ENCODE data around the gene NECAB3.

DNA sequence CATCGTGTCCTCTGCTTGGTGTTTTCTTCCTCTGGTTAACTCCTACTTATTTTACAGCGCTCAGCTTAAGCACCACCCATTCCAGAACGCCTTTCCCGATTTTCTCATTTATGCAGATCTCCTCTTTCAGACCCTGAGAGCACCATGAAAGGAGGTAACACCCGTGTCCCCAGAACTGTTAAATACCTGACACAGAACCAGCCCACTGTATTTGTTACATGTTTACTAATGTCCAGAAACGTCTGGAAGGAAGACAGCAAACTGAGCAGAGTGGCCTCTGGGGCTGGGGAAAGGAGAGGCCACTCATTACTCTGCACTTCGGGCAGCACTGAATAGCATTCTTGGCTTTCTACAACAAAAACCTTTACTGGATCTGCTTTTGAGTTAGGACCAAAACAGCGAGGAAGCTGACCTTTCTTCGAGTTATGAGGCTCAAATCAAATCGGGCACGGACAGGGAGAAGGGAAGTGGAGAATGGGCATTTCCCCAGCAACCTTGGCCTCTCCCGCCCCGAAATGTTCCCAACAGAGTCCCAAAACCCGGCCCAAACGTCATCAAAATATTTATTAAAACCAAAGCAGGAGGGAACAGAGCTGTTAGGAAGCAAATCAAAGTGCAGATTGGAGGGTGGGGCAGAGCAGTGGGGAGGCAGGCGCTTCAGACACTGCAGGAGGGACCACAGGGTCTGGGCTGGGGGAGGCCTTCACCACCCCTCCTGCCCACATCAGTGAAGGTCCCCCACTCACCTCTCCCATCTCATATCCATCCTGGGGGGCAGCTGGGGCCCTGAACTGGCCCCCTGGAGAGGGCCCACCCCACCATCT, 1.1 kb upstream of the NECAB3 start:
- TF ChIP-seq, protein P1, sequence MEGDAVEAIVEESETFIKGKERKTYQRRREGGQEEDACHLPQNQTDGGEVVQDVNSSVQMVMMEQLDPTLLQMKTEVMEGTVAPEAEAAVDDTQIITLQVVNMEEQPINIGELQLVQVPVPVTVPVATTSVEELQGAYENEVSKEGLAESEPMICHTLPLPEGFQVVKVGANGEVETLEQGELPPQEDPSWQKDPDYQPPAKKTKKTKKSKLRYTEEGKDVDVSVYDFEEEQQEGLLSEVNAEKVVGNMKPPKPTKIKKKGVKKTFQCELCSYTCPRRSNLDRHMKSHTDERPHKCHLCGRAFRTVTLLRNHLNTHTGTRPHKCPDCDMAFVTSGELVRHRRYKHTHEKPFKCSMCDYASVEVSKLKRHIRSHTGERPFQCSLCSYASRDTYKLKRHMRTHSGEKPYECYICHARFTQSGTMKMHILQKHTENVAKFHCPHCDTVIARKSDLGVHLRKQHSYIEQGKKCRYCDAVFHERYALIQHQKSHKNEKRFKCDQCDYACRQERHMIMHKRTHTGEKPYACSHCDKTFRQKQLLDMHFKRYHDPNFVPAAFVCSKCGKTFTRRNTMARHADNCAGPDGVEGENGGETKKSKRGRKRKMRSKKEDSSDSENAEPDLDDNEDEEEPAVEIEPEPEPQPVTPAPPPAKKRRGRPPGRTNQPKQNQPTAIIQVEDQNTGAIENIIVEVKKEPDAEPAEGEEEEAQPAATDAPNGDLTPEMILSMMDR (IDR thresholded peaks at IDR 0.05; ENCODE audit: insufficient read depth, low read length): no peak
- no peak for TF ChIP-seq GABPA (IDR thresholded peaks at IDR 0.05; ENCODE audit: low read depth)
- TF ChIP-seq POLR2AphosphoS5 (IDR thresholded peaks at IDR 0.05; ENCODE audit: low read depth): 0 out of 2 replicates have a peak, but pooled peaks have one; percentile 7
- TF ChIP-seq, protein P2, sequence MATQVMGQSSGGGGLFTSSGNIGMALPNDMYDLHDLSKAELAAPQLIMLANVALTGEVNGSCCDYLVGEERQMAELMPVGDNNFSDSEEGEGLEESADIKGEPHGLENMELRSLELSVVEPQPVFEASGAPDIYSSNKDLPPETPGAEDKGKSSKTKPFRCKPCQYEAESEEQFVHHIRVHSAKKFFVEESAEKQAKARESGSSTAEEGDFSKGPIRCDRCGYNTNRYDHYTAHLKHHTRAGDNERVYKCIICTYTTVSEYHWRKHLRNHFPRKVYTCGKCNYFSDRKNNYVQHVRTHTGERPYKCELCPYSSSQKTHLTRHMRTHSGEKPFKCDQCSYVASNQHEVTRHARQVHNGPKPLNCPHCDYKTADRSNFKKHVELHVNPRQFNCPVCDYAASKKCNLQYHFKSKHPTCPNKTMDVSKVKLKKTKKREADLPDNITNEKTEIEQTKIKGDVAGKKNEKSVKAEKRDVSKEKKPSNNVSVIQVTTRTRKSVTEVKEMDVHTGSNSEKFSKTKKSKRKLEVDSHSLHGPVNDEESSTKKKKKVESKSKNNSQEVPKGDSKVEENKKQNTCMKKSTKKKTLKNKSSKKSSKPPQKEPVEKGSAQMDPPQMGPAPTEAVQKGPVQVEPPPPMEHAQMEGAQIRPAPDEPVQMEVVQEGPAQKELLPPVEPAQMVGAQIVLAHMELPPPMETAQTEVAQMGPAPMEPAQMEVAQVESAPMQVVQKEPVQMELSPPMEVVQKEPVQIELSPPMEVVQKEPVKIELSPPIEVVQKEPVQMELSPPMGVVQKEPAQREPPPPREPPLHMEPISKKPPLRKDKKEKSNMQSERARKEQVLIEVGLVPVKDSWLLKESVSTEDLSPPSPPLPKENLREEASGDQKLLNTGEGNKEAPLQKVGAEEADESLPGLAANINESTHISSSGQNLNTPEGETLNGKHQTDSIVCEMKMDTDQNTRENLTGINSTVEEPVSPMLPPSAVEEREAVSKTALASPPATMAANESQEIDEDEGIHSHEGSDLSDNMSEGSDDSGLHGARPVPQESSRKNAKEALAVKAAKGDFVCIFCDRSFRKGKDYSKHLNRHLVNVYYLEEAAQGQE (IDR thresholded peaks at IDR 0.05; ENCODE audit: insufficient replicate concordance, low read depth): no peak
- TF ChIP-seq SPI1 (IDR thresholded peaks at IDR 0.05; ENCODE audit: borderline replicate concordance, low read depth): no peak

Data from HL-60 (cell line).